Smooth muscle cell (in vitro differentiated cells): ENCODE results near the gene C7orf25. TPM values are rescaled to one million over a fixed set of nuclear protein-coding genes. Genes with fewer than 3 reads are reported as not detected.

Experiments used
- DNase-seq: peaks from one replicate; lab custom pipeline; 2025; ENCODE audit not compliant: unreplicated experiment; lab: John Stamatoyannopoulos, UW
- H2AFZ ChIP-seq: fragments of 200-600 bp; sonication (generic); 2 replicates; pipeline ENCODE4 v1.6.0; 2016; ENCODE audit warnings: antibody characterized with exemption, low read depth, mild to moderate bottlenecking
- H3F3A ChIP-seq: fragments of 200-600 bp; sonication (generic); 2 replicates; pipeline ENCODE4 v1.6.0; 2017; ENCODE audit warnings: antibody characterized with exemption, low read depth
- H3K27ac ChIP-seq: fragments of 200-600 bp; sonication (generic); 2 replicates; pipeline ENCODE4 v1.5.1; 2016; ENCODE audit warnings: low read depth, mild to moderate bottlenecking
- H3K27me3 ChIP-seq: fragments of 200-600 bp; sonication (generic); 2 replicates; pipeline ENCODE4 v1.6.1; 2016; ENCODE audit warnings: low read depth, mild to moderate bottlenecking
- H3K36me3 ChIP-seq: fragments of 200-600 bp; sonication (generic); 2 replicates; pipeline ENCODE4 v1.5.1; 2016; ENCODE audit warnings: low read depth
- H3K4me1 ChIP-seq: fragments of 200-600 bp; sonication (generic); 2 replicates; pipeline ENCODE4 v1.5.1; 2016; ENCODE audit warnings: low read depth
- H3K4me2 ChIP-seq: fragments of 200-600 bp; sonication (generic); 2 replicates; pipeline ENCODE4 v1.6.0; 2016; ENCODE audit warnings: mild to moderate bottlenecking
- H3K4me3 ChIP-seq: fragments of 200-600 bp; sonication (generic); 2 replicates; pipeline ENCODE4 v1.5.1; 2016; ENCODE audit warnings: mild to moderate bottlenecking
- H3K79me2 ChIP-seq: fragments of 200-600 bp; sonication (generic); 2 replicates; pipeline ENCODE4 v1.6.0; 2016; ENCODE audit warnings: low read depth, mild to moderate bottlenecking
- H3K9ac ChIP-seq: fragments of 200-600 bp; sonication (generic); 2 replicates; pipeline ENCODE4 v1.6.0; 2016; ENCODE audit warnings: low read depth
- H3K9me3 ChIP-seq: fragments of 200-600 bp; sonication (generic); replicated peaks from 2 replicates; pipeline ENCODE4 v1.5.1; 2016; ENCODE audit warnings: low read depth
- H4K20me1 ChIP-seq: fragments of 200-600 bp; sonication (generic); 2 replicates; pipeline ENCODE4 v1.6.0; 2016; ENCODE audit warnings: low read depth
- WGBS: methylation state at CpG from one replicate; pipeline ENCODE4 v1.1.7; 2016; ENCODE audit warnings: low lambda C conversion rate; 5-methylcytosine and 5-hydroxymethylcytosine counted together
- polyA plus RNA-seq: library from polyadenylated mRNA; unstranded; fragments of >200 nt; fragmentation: Nextera tagmentation; extraction: Ambion mirVana; gene quantifications from 2 replicates; pipeline ENCODE4 v1.2.1, GENCODE V29; 2016
- total RNA-seq: library from RNA; depleted of rRNA; stranded (reverse); fragments of >200 nt; gene quantifications from 2 replicates; pipeline ENCODE4 v1.2.3, GENCODE V29; 2014
- TF ChIP-seq, protein P1 (sequence below): fragments of 200-600 bp; sonication (generic); IDR thresholded peaks from 2 replicates; pipeline ENCODE4 v1.5.1; 2017; ENCODE audit warnings: borderline replicate concordance, mild to moderate bottlenecking, antibody characterized with exemption; ENCODE audit not compliant: insufficient read depth, poor library complexity, severe bottlenecking

Gene C7orf25
- total and polyA plus RNA-seq, 2 experiments from 2014 or later: 2.2 to 7.4 TPM

DNA sequence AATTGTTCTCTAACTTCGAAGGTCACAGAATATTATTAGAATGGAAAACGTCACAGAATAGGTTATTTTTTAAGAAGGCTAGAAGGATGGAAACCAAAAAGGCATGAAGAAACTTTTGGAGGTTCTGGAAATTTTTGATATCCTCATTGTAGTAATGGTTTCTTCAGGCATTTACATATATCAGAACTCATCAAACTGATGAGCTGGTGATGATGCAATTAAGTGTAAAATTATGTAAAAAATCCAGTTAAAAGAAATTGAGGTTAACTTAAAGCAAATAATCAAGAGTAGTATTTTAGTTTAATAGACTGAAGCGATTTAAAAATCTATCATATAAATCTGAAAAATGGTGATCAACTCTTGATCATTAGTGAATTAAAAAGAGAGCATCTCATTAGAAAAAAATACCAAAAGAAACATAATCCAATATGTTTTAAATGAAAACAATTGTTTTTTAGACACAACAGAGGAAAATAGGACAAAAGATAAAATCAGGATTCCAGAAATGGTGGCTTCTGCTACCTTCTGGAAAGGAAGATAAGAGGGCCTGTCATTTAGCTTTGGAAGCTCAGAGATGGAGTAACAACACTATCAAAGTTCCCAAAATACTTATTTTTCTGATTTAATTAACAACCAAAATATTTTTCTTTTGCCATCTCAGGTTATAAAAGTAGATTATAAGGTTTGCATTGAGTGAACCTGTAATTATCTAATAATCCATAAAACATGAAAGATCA lies 10.3 kb upstream of the C7orf25 start:
- H3K9me3 ChIP-seq: no peaks in the 10 kb centered on the region
- no peak overlapping the region for H3K9ac ChIP-seq
- no peak overlapping the region for H3K4me3 ChIP-seq
- H2AFZ ChIP-seq: no peak overlapping the region
- no peaks in the 10 kb centered on the region for H3K27me3 ChIP-seq
- H3K4me1 ChIP-seq: no peaks in the 10 kb centered on the region
- no peak overlapping the region for H3K4me2 ChIP-seq
- no peak overlapping the region for H3K27ac ChIP-seq
- whole genome bisulfite sequencing: 97% methylated on average over 3 of the region's 3 CpGs
- TF ChIP-seq, protein P1, sequence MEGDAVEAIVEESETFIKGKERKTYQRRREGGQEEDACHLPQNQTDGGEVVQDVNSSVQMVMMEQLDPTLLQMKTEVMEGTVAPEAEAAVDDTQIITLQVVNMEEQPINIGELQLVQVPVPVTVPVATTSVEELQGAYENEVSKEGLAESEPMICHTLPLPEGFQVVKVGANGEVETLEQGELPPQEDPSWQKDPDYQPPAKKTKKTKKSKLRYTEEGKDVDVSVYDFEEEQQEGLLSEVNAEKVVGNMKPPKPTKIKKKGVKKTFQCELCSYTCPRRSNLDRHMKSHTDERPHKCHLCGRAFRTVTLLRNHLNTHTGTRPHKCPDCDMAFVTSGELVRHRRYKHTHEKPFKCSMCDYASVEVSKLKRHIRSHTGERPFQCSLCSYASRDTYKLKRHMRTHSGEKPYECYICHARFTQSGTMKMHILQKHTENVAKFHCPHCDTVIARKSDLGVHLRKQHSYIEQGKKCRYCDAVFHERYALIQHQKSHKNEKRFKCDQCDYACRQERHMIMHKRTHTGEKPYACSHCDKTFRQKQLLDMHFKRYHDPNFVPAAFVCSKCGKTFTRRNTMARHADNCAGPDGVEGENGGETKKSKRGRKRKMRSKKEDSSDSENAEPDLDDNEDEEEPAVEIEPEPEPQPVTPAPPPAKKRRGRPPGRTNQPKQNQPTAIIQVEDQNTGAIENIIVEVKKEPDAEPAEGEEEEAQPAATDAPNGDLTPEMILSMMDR: no peak
- peaks cover 2% of the 10 kb centered on the region for H3F3A ChIP-seq
- H3K36me3 ChIP-seq: peaks cover 51% of the 10 kb centered on the region
- H3K79me2 ChIP-seq: peaks cover 17% of the 10 kb centered on the region
- H4K20me1 ChIP-seq: peaks cover 5% of the 10 kb centered on the region
- no peak for DNase-seq

GRCh38 chr7:42915356-42915755 lies 3.5 kb upstream of the C7orf25 start:
- Histone ChIP-seq H3K27me3 (no peaks in the 10 kb centered on the region), H3K4me3 (no peak overlapping the region), H3K4me1 (peaks cover 23% of the 10 kb centered on the region), H3K36me3 (peaks cover 19% of the 10 kb centered on the region), H3K9me3 (no peaks in the 10 kb centered on the region), H3K4me2 (peak overlapping the region; percentile 62), H4K20me1 (no peaks in the 10 kb centered on the region), H3K27ac (peak overlapping the region; percentile 76), H3K9ac (no peak overlapping the region), H3F3A (peaks cover 28% of the 10 kb centered on the region), H3K79me2 (peaks cover 1% of the 10 kb centered on the region), H2AFZ (no peak overlapping the region)
- 31% methylated on average over 1 of the region's 1 CpG for WGBS
- DNase-seq: no peak
- TF ChIP-seq, protein P1: no peak

- H4K20me1 ChIP-seq: no peaks in the 10 kb centered on the region
- peaks cover 28% of the 10 kb centered on the region for H3F3A ChIP-seq
- H3K79me2 ChIP-seq: peaks cover 6% of the 10 kb centered on the region
- 39% methylated on average over 5 of the region's 5 CpGs for WGBS
- no peak overlapping the region for H3K9ac ChIP-seq
- peaks cover 23% of the 10 kb centered on the region for H3K4me1 ChIP-seq
- peak overlapping the region; percentile 62 for H3K4me2 ChIP-seq
- peak overlapping the region; percentile 76 for H3K27ac ChIP-seq
- peaks cover 12% of the 10 kb centered on the region for H3K36me3 ChIP-seq
- no peaks in the 10 kb centered on the region for H3K9me3 ChIP-seq
- H3K4me3 ChIP-seq: no peak overlapping the region
- DNase-seq: no peak
- TF ChIP-seq, protein P1: no peak
- no peak overlapping the region for H2AFZ ChIP-seq
- H3K27me3 ChIP-seq: no peaks in the 10 kb centered on the region
Observed at GRCh38 chr7:42914421-42915045, 2.7 kb upstream of the C7orf25 start.
